ENCODE results near the gene CELF4.

Gene CELF4

GRCh38 chr18:37405229-37405628, 160.4 kb downstream of the CELF4 start:
- no peak overlapping the region for H3K4me3 ChIP-seq (ENCODE audit: control insufficient read depth, low read depth, low read length)
- no peak for DNase-seq (ENCODE audit: low read depth)
- TF ChIP-seq CTCF (conservative IDR thresholded peaks at IDR 0.05; ENCODE audit: control insufficient read depth, insufficient read depth, low read depth, low read length) = no peak

- H3K4me3 ChIP-seq (ENCODE audit: control insufficient read depth, low read depth, low read length) = no peak overlapping the region
- no peak for TF ChIP-seq CTCF (conservative IDR thresholded peaks at IDR 0.05; ENCODE audit: control insufficient read depth, insufficient read depth, low read depth, low read length)
- no peak for DNase-seq (ENCODE audit: low read depth)
Observed at GRCh38 chr18:37403788-37404187, 161.8 kb downstream of the CELF4 start.

GRCh38 chr18:37403100-37403781, 162.4 kb downstream of the CELF4 start:
- peak; percentile 77 for DNase-seq (ENCODE audit: low read depth)
- H3K4me3 ChIP-seq (ENCODE audit: control insufficient read depth, low read depth, low read length) = no peak overlapping the region
- no peak for TF ChIP-seq CTCF (conservative IDR thresholded peaks at IDR 0.05; ENCODE audit: control insufficient read depth, insufficient read depth, low read depth, low read length)

- no peak for DNase-seq (ENCODE audit: low read depth)
- TF ChIP-seq CTCF (conservative IDR thresholded peaks at IDR 0.05; ENCODE audit: control insufficient read depth, insufficient read depth, low read depth, low read length) = no peak
- no peak overlapping the region for H3K4me3 ChIP-seq (ENCODE audit: control insufficient read depth, low read depth, low read length)
Observed at GRCh38 chr18:37402735-37403099, 162.9 kb downstream of the CELF4 start.

GRCh38 chr18:37400802-37401201, 164.8 kb downstream of the CELF4 start:
- DNase-seq (ENCODE audit: low read depth) = no peak
- H3K4me3 ChIP-seq (ENCODE audit: control insufficient read depth, low read depth, low read length) = no peak overlapping the region
- no peak for TF ChIP-seq CTCF (conservative IDR thresholded peaks at IDR 0.05; ENCODE audit: control insufficient read depth, insufficient read depth, low read depth, low read length)

- no peak overlapping the region for H3K4me3 ChIP-seq (ENCODE audit: control insufficient read depth, low read depth, low read length)
- DNase-seq (ENCODE audit: low read depth) = no peak
- no peak for TF ChIP-seq CTCF (conservative IDR thresholded peaks at IDR 0.05; ENCODE audit: control insufficient read depth, insufficient read depth, low read depth, low read length)
Observed at GRCh38 chr18:37398248-37398920, 167.2 kb downstream of the CELF4 start.

All from fibroblast of mammary gland (primary cell).